IMR-90 (cell line): ENCODE results near the gene NIT1.

Source experiments
- BHLHE40 ChIP-seq: fragments of 150-350 bp; IDR thresholded peaks from 2 replicates; pipeline ENCODE4 v1.6.1; 2016; ENCODE audit warnings: mild to moderate bottlenecking, low read depth, low read length
- CEBPB ChIP-seq: IDR thresholded peaks from 2 replicates; pipeline ENCODE4 v1.6.1; 2012; ENCODE audit warnings: low read depth, low read length, improper control_type of control experiment
- CTCF ChIP-seq: conservative IDR thresholded peaks from 2 replicates; pipeline ENCODE4 v1.5.1; 2012; ENCODE audit warnings: mild to moderate bottlenecking, low read depth, low read length, improper control_type of control experiment
- ELK1 ChIP-seq: fragments of 150-350 bp; IDR thresholded peaks from 2 replicates; pipeline ENCODE4 v1.6.1; 2016; ENCODE audit warnings: low read depth, mild to moderate bottlenecking, low read length, moderate library complexity, borderline replicate concordance
- MAFK ChIP-seq: IDR thresholded peaks from 2 replicates; pipeline ENCODE4 v1.6.1; 2012; ENCODE audit warnings: low read depth, low read length, improper control_type of control experiment
- MXI1 ChIP-seq: IDR thresholded peaks from 2 replicates; pipeline ENCODE4 v1.6.1; 2012; ENCODE audit warnings: low read depth, mild to moderate bottlenecking, low read length, moderate library complexity, borderline replicate concordance
- NFE2L2 ChIP-seq: fragments of 150-350 bp; IDR thresholded peaks from 2 replicates; pipeline ENCODE4 v1.6.1; 2016; ENCODE audit warnings: low read depth, mild to moderate bottlenecking, low read length
- POLR2A ChIP-seq: IDR thresholded peaks from 2 replicates; pipeline ENCODE4 v1.6.1; 2012; ENCODE audit warnings: mild to moderate bottlenecking, low read depth, low read length
- RCOR1 ChIP-seq: IDR thresholded peaks from 2 replicates; pipeline ENCODE4 v1.6.1; 2012; ENCODE audit warnings: mild to moderate bottlenecking, low read length, improper control_type of control experiment; ENCODE audit not compliant: insufficient replicate concordance
- RFX5 ChIP-seq: IDR thresholded peaks from 2 replicates; pipeline ENCODE4 v1.8.0; 2012; ENCODE audit warnings: low read depth, mild to moderate bottlenecking, low read length, moderate library complexity
- SMC3 ChIP-seq: fragments of 150-350 bp; IDR thresholded peaks from 2 replicates; pipeline ENCODE4 v1.6.1; 2016; ENCODE audit warnings: low read depth, mild to moderate bottlenecking, antibody characterized with exemption, low read length, moderate library complexity
- USF2 ChIP-seq: fragments of 150-350 bp; IDR thresholded peaks from 2 replicates; pipeline ENCODE4 v1.6.1; 2017; ENCODE audit warnings: mild to moderate bottlenecking, antibody characterized with exemption, low read length, low read depth

- TF ChIP-seq ELK1 (no peak), POLR2A (no peak), MAFK (no peak), CTCF (no peak), RFX5 (no peak), CEBPB (peak; percentile 99), RCOR1 (no peak), MXI1 (no peak), SMC3 (peak; percentile 10; the same call in 1 of the 2 replicates), NFE2L2 (no peak), BHLHE40 (peak; percentile 70), USF2 (no peak; the same call in 1 of the 2 replicates)
These were observed 34.7 kb upstream of the NIT1 start for GRCh38 chr1:161082996-161083747.
